Measurements from ENCODE around the gene C2CD4D.
A peak's percentile ranks its signal among the peaks of the same experiment; 100 is the strongest.

Gene C2CD4D

DNA sequence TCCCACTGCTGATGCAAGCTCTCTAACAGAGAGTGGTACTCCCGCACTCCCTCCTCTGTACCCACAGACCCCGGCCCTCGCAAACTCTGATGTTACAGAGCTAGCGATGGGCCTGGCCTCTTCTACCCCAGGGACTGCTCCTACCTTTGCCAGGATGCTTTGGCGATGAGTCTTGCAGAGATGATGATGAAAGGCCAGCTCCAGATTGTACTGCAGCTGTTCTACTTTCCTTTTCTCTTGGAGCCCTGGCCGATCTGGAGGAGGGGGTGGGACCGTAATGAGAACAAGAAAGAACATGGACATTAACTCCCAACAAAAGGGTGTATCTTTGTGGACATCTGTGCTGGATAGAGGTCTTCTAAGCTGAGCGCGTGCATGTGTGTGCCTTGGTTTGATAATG, 28.4 kb downstream of the C2CD4D start:
- DNase-seq: no peak

DNA sequence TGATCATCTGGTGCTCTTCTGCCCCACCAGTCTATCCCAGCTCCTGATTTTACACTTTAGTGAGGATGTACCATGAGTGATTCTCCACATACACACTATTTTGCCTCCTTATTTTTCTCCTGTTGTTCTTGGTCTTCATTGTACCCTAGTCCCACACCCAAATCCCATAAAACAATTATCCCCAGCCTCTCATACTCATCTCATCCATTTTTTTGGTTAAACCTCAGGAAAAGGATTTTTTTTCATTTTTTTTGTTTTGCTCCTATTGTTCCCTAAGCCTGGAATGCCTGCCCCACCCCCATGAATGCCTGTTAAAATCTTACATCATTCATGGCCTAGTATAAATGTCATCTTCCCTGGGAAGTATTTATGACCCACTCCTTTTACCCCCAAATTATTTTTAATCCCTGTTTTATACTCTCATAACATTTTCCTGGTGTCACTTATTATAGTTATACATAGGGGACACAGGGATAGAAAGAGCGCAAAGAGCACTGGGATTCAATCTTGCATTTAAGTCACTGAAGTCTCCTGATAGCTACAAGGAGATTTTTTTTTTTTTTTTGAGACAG, 29.5 kb downstream of the C2CD4D start:
- DNase-seq: no peak

DNA sequence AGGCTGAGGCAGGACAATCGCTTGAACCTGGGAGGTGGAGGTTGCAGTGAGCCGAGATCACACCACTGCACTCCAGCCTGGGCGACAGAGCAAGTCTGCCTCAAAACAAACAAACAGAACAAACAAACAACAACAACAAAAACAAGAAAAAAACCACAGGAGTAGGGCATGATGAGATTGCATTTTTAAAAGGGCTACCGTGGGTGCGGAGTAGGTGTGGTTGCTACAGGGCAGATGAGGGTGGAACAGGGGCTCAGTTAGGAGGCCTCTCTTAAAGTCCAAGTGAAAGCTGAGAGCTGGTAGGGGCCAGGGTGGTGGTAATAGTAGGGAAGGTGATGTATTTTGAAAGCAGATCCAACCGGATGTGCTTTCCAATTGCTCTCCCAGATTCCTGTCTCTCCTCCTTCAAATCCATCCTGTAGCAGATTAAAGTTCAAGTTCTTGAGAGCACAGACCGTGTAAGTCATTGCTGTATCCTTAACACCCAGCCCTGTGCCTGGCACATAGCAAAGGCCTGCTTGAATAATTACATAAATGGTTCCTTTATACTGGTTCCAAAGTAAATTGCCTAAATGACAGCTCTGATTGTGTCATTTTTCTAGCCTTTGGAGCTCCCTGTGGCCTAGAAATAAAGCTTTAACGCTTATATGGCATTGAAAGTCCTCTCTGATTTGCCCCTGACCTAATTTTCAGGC, 30.2 kb downstream of the C2CD4D start:
- DNase-seq: no peak

DNA sequence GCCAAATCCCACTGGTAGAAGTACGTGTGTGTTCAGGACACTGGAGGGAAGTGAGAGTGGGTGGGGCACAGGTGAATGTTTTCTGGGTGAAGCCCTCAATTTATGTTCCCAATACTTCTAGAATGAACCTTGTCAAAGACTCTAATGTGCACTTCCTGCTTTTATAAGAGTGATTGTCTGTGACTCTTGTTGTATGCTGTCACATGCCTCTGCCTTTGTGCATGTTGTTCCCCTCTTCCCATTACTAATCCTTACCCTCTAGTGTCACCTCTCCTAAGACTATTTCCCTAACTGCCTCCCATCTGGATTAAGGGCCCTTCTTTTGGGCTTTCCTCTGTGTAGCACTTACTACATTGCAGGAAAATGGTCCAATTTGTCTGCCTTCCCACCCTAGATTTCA, 31.9 kb downstream of the C2CD4D start:
- no peak for DNase-seq

DNA sequence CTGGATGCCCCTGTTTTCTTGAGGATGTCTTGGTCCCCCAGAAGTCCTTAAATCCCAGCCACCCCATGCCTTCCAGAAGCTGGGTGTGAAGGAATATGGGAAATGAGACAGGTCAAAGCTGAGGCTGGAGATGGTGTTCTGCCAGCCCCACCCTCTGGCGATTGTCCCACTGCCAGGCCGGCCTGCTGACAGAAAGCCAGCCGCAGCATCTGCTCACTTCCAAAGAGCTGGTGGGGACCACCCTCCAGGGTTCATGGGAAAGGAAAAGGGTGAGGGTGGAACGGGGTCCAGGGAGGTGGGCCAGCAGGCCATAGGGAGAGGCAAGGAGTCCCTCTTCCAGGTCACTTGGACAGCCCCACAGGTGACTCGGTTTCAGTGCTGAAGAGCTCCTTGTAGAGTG, 32.5 kb downstream of the C2CD4D start:
- DNase-seq: no peak

DNA sequence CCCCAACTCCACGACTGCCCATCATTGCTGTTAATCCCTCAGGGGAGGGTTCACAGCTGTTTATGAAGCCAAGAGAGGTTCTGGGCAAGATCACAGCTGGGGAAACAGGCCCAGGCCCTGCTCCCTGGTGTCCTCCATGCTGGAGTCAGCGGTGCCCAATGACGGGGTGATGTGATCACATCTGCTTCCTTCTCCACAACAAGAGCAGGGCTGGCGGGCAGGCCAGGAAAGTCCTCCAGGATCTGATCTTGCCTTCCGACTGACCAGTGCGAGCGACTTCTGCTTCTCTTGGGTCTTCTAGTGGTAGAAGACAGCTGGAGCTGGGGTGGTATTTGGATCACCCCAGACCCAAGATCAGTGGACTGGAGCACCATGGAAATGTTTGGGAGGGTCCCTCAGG, 33.5 kb downstream of the C2CD4D start:
- DNase-seq: no peak

DNA sequence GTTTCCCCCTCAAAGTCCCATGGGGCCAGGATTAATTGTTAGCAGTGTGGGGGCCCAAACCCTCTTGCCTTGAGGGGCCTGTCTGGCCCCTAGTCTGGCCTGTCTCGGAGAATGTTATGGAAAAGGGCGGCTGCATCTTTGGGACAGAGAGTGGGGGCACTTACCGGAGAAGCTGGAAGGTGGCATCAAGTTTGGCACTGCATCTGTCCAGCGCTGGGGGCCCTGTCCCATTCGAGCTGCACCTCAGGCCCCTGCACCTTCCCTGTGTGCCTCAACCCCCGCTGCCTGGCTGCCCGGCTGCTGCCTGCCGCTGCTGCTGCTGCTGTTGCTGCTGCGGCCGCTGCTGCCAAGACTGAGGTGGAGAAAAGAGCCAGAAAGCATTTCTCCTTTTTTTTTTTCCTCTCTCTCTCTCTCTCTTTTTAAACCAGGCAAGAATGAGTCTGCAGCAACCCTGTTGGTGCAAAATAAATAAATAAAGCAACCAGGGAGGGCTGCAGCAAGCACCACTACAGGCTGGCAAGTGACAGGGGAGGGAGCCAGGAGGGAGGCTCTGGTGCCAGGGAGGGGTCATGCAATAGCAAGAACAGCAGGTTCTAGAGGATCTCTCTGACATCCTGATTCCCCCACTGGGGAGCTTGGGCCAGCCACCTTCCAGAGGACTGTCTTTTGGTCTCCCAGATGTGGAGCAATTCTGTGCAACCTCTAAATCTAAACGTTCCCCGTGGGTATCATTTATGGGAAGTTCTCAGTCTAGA, 34.4 kb downstream of the C2CD4D start, which contains the start of gene LINGO4:
Gene LINGO4, minus strand, starts transcription at position 354 of the 755 bp plus-strand sequence. CDS start 2,715 bp downstream, outside the sequence.
- no peak for DNase-seq

DNA sequence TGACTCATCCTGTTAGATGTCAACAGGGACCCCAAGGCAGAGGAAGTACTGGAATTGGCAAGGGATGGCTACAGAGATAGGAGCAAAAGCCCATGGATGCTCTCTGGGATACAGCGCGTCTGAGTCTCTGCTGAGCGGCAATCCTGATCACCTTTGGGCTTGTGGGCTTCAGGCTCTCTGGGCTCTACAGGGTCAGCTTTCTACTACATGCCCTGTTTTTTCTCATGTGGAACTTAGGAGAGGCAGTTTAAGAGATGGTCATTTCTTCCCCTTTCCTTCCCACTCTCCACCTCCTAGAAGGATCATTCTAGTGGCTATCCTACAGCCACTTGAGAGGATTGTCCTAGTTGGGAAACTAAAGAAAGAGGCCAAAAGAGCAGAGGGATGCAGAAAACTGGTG, 35.7 kb downstream of the C2CD4D start:
- no peak for DNase-seq

DNA sequence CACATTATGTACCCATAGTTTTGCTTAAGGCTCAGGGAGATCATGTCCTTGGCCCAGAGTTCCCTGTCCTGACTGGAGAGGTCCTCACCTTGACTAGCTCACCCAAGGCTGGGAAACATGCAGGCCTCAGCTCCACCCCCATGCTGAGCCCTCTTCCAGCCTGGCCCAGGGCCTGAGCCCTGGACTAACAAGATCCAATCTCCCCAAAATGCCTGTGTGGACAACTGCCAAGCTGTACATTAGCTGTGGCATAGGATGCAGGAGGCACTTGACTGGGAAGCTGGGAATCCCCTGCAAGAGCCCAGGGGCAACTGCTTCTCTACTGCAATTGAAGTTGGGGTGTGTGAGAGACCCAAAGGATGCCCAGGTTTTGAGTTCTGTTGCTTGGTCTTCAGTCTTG, 36.5 kb downstream of the C2CD4D start:
- DNase-seq: no peak

DNA sequence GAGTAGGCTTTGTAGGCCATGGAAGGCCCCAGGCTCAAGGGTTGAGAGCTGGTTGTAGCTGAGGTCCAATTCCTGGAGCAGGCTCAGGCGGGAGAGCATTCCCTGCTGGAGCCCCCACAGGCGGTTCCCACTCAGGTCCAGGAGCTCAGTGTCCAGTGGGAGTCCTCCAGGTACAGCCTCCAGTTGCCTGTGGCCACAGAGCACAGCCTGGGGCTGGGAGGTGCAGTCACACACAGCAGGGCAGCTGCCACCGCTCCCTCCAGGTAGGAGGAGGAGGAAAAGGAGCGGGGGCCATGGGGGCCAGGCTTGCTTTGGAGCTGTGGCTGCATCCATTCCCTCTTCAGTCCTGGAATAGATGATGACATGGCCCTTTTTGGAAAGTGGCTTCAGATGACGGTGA, 37.2 kb downstream of the C2CD4D start:
- DNase-seq: no peak

DNA sequence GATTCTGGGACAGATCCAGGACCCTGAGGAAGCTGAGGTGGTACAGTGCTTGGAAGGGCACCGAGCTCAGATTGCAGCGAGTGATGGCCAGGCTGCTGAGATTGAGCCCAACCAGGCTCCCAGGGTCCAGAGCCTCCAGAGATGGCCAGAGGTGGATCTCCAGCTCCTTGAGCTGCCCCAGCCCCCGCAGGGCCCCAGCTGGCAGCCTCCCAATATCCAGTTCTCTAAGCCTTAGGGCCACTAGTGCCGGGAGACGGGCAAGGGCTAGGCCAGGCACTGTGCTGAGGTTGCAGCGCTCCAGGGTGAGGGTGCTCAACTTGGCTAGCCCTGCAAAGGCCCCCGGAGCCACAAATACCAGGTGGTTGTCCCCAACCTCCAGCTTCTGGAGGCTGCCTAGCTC, 37.8 kb downstream of the C2CD4D start:
- no peak for DNase-seq

DNA sequence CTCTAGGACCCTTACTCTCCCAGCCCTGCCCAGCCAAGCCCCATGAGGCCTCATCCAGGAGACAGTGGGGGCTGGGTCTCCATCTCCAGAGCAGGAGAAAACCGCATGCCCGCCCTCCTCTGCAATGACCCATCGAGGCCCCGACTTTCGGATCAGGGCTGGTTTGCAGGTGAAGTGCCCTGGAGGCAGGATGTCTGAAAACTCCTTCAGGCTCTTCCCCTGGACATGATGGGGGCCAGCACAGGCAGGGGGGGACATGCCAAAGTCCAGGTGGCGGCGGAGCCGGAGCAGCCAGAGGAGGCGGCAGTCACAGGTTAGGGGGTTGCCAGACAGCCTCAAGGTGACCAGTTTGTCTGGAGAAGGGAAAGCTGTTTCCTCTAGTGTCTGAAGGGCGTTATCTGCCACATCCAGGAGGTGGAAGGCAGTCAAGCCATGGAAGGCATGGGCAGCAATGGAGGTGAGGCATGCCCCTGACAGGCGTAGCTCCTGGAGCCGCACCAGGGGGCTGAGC, 38.3 kb downstream of the C2CD4D start:
- DNase-seq: no peak

DNA sequence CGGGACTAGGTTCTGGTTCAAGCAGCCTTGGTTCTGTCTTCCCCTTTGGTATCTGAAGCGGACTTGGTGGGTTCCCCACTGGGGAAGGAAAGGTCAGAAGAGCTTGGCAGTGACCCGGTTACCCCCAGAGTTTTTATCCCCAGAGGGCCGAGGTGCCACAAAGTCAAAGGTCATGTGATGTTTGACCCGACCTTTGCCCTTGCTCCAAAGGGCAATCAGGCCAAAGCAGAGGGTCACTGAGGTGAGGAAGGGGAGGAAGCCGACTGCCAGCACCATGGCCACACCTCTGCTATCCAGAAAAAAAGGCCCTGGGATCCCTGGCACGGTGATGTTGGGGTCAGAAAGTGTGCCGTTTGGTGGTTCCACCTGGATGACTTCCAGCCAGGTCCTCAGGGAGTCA, 38.8 kb downstream of the C2CD4D start:
- no peak for DNase-seq

DNA sequence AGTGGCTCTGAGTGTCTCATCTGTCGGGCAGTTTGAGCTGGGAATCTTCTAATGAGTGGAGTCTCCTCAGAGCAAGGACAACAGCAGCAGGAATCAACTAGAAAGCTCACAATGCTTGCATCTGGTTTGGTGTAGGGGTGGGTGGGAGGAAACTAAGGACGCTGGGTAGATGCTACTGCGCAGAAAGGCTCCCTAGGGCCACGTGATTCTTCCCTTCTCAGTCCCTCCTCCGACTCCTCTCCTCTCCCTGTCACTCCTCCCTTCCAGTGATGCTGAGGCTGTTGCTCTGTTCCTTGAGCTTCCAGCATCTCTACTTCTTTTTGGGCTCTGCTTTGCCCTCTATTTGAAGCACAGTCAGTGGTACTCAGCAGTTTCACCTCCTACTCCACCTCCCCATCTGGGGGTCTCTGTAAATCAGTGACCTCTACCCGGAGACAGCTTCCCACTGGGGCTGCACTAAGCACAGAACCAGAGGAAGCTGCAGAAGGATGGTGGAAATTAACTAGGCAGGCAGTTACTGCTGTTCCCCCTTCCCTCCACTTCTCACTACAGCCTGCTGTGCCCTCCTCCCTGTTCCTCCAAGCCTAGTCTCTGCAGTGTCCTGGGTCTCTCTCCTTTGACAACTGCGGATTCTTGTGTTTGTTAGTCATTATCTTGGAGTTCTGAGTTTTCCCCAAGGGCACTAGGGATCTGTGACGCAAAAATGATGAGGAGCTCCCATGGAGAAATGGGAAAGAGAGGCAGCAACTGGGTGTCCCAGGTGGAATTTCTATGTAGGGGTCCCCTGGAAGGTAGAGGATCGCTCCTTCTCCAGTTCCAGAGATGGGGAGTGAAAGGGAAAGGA, 40.2 kb downstream of the C2CD4D start:
- no peak for DNase-seq

DNA sequence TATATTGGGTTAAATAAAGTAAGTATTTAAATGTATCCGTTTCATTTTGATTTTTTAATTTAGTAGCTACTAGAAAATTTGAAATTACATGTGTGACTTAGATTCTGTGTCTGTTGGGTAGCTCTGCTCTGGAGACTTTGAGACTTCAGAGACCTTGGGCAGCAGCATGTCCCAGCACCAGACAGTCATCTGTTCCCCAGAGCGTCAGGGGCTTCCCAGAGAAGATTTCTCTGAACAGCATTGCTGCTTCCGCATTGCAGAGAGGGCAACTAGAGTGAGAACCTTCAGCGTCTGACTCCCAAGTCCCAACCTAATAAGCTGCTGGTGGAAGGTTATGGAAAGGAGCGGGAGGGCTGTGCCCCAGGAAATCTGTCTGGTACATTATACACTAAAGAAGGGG, 41.0 kb downstream of the C2CD4D start:
- no peak for DNase-seq

DNA sequence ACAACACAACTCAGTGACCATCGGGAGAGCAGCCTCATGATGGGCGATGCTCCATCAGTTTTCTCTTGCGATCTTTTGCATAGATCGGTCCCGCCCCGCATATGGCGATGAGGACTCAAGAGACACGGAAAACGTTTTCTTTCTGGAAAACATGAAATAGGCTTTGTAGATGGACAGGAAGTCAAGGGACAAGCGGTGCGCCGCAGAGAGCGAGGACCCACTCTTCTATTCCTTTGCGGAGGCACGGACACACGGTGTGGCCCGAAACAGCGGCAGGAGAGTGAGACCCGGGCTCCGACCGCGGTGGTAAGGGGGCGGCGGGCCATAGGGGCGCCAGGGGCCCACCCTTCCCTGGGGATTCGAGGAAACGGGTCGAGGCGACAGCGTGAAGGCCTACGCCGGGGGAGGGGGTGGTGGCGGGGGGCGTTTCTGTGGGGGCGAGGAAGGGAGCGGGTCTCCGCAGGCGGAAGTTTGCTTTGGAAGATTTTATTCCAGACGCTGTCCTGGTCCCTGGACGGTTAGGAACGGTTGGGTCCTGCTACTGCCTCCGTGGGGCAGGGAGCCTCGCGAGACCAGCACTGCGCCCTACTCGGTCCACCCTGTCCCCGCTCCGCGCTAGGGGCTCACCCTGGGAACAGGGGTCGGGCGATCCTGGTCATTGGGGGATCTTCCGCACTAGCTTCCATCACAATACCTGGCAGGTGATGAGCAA, 48.5 kb downstream of the C2CD4D start:
- DNase-seq: no peak

DNA sequence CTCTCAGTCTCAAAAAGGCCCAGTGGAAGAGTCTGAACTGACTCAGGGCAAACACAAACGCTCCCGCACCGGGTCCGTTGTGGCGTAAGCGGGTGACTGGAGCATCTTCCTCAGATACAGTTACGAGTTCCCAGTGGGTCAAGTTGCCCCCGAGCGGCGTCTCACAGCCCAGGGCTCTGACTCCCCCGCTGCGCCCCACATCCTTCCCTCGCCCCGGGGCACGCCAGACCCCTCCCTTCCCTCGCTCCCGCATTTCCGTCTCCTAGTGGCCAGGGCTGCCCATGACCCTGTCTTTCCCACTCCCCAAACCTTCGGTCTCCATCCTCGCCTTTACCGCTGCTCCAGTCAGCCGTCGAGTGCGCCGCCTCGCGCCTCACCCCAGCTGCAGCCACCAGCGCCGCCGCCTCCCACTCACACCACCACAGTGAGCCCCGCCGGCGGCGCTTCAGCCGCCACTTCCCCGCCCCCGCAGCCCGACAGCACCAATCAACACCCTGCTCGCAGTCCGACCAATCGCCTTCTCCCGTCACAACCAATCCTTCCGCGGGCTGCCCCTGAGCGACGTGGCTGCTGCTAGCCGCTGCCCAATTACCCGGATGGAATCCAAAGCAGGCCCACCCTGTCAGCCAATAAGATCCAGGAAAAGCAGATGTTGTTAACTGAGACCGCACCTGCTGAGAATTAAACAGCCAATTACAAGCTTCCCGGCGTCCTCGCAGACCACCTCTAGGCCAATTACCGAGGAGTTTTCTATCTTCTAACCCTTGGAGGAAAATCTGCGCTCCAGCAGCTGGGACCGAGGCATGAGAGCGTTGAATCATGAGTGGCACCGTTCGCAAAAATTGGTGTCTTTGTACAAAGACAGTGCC, 49.3 kb downstream of the C2CD4D start, which contains the start of gene TDRKH:
Gene TDRKH, minus strand, starts transcription at position 430 of the 869 bp plus-strand sequence. CDS start 7,478 bp downstream, outside the sequence.
- DNase-seq: peak; percentile 99
